Measurements from ENCODE around the gene BNIP5.

The BNIP5 gene

GRCh38 chr6:36355819-36356218, 19.1 kb upstream of the BNIP5 start:
- no peak overlapping the region for H3K4me3 ChIP-seq (ENCODE audit: low read depth, low read length)
- peak; percentile 70 for DNase-seq (ENCODE audit: low read depth)
- TF ChIP-seq POLR2A (IDR thresholded peaks at IDR 0.05; ENCODE audit: extremely low read depth, insufficient read length) (no peak), CTCF (IDR thresholded peaks at IDR 0.05; ENCODE audit: low read depth, low read length) (no peak), MYC (IDR thresholded peaks at IDR 0.05; ENCODE audit: low read depth, low read length) (no peak), MAX (IDR thresholded peaks at IDR 0.05; ENCODE audit: low read depth, low read length) (no peak)

GRCh38 chr6:36353411-36353915, 16.8 kb upstream of the BNIP5 start:
- H3K4me3 ChIP-seq (ENCODE audit: low read depth, low read length): no peak overlapping the region
- DNase-seq (ENCODE audit: low read depth): no peak
- no peak for TF ChIP-seq POLR2A (IDR thresholded peaks at IDR 0.05; ENCODE audit: extremely low read depth, insufficient read length)

- no peak for DNase-seq (ENCODE audit: low read depth)
- TF ChIP-seq CTCF (IDR thresholded peaks at IDR 0.05; ENCODE audit: low read depth, low read length): no peak
- TF ChIP-seq MYC (IDR thresholded peaks at IDR 0.05; ENCODE audit: low read depth, low read length): no peak
- TF ChIP-seq POLR2A (IDR thresholded peaks at IDR 0.05; ENCODE audit: extremely low read depth, insufficient read length): no peak
- TF ChIP-seq MAX (IDR thresholded peaks at IDR 0.05; ENCODE audit: low read depth, low read length): no peak
- no peak overlapping the region for H3K4me3 ChIP-seq (ENCODE audit: low read depth, low read length)
Observed at GRCh38 chr6:36352477-36353157, 15.9 kb upstream of the BNIP5 start.

- no peak for TF ChIP-seq CTCF (IDR thresholded peaks at IDR 0.05; ENCODE audit: low read depth, low read length)
- no peak for TF ChIP-seq MYC (IDR thresholded peaks at IDR 0.05; ENCODE audit: low read depth, low read length)
- TF ChIP-seq POLR2A (IDR thresholded peaks at IDR 0.05; ENCODE audit: extremely low read depth, insufficient read length): no peak
- TF ChIP-seq MAX (IDR thresholded peaks at IDR 0.05; ENCODE audit: low read depth, low read length): no peak
Observed at GRCh38 chr6:36350681-36351571, 14.2 kb upstream of the BNIP5 start.

GRCh38 chr6:36350082-36350481, 13.4 kb upstream of the BNIP5 start:
- no peak for TF ChIP-seq MAX (IDR thresholded peaks at IDR 0.05; ENCODE audit: low read depth, low read length)
- TF ChIP-seq POLR2A (IDR thresholded peaks at IDR 0.05; ENCODE audit: extremely low read depth, insufficient read length): no peak
- TF ChIP-seq MYC (IDR thresholded peaks at IDR 0.05; ENCODE audit: low read depth, low read length): no peak
- TF ChIP-seq CTCF (IDR thresholded peaks at IDR 0.05; ENCODE audit: low read depth, low read length): no peak
- H3K4me3 ChIP-seq (ENCODE audit: low read depth, low read length): no peak overlapping the region
- DNase-seq (ENCODE audit: low read depth): no peak

More at GRCh38 chr6:36350681-36351571, 14.2 kb upstream of the BNIP5 start:
- H3K4me3 ChIP-seq (ENCODE audit: low read depth, low read length): no peak overlapping the region
- no peak for DNase-seq (ENCODE audit: low read depth)

GRCh38 chr6:36349240-36349639, 12.6 kb upstream of the BNIP5 start:
- H3K4me3 ChIP-seq (ENCODE audit: low read depth, low read length): no peak overlapping the region
- DNase-seq (ENCODE audit: low read depth): no peak
- TF ChIP-seq CTCF (IDR thresholded peaks at IDR 0.05; ENCODE audit: low read depth, low read length) (no peak), MAX (IDR thresholded peaks at IDR 0.05; ENCODE audit: low read depth, low read length) (no peak), POLR2A (IDR thresholded peaks at IDR 0.05; ENCODE audit: extremely low read depth, insufficient read length) (no peak), MYC (IDR thresholded peaks at IDR 0.05; ENCODE audit: low read depth, low read length) (no peak)
